Right atrium auricular region (tissue), 2 donors: ENCODE measurements around the gene NRIP3. TPM values are rescaled to one million over a fixed set of nuclear protein-coding genes. Genes with fewer than 3 reads are reported as not detected.
"Not testable (repeated sequence)": the region's sequence is repeated elsewhere in the genome, so short reads cannot be mapped to it uniquely, and the experiment has no call there.

Source experiments
- DNase-seq: peaks from one replicate; pipeline ENCODE4 v3.0.0-alpha.2; 2019; ENCODE audit warnings: low spot score
- H3K27ac ChIP-seq, 2 donors: fragments of 200-600 bp; sonication (generic); 1 replicate in 1 of 2; 2 replicates in 1 of 2; pipeline ENCODE4 v1.5.1; 2016 to 2019
- H3K27me3 ChIP-seq, 2 donors: fragments of 200-600 bp; sonication (generic); one replicate each; pipeline versions ENCODE4 v1.5.1 to v1.6.0; 2017 to 2019
- H3K36me3 ChIP-seq: fragments of 200-600 bp; sonication (generic); one replicate; pipeline ENCODE4 v1.5.1; 2016
- H3K4me1 ChIP-seq, 2 donors: fragments of 200-600 bp; sonication (generic); one replicate each; pipeline versions ENCODE4 v1.5.1 to v1.6.0; 2017 to 2019
- H3K4me3 ChIP-seq, 2 donors: fragments of 200-600 bp; sonication (generic); 1 replicate in 1 of 2; 2 replicates in 1 of 2; pipeline ENCODE4 v1.5.1; 2017 to 2019; ENCODE audit warnings: mild to moderate bottlenecking in 1 of 2, moderate library complexity in 1 of 2
- H3K9me3 ChIP-seq, 2 donors: fragments of 200-600 bp; sonication (generic); one replicate each; pipeline ENCODE4 v1.5.1; 2019
- CTCF ChIP-seq, 2 donors: fragments of 200-600 bp; sonication (generic); IDR thresholded peaks; one replicate each; pipeline ENCODE4 v1.5.1; 2019; ENCODE audit warnings: antibody characterized with exemption in 2 of 2
- total RNA-seq, 2 donors: library from RNA; depleted of rRNA; stranded (reverse); fragments of >200 nt; gene quantifications; one replicate each; pipeline ENCODE4 v1.1.0, GENCODE V29; 2016

NRIP3 gene
- total RNA-seq, 2 donors from 2014 or later, result 1.4 to 2.0 TPM

- Histone ChIP-seq H3K27ac (no peak overlapping the region), H3K4me3 (no peak overlapping the region), H3K9me3 (no peaks in the 10 kb centered on the region), H3K4me1 (peaks cover 0 to 11% of the 10 kb centered on the region in 2 donors), H3K36me3 (no peaks in the 10 kb centered on the region), H3K27me3 (no peaks in the 10 kb centered on the region)
- DNase-seq, result no peak
- TF ChIP-seq CTCF (IDR thresholded peaks at IDR 0.05), result no peak
Observed at GRCh38 chr11:9016916-9017642, 13.3 kb upstream of the NRIP3 start.

DNA sequence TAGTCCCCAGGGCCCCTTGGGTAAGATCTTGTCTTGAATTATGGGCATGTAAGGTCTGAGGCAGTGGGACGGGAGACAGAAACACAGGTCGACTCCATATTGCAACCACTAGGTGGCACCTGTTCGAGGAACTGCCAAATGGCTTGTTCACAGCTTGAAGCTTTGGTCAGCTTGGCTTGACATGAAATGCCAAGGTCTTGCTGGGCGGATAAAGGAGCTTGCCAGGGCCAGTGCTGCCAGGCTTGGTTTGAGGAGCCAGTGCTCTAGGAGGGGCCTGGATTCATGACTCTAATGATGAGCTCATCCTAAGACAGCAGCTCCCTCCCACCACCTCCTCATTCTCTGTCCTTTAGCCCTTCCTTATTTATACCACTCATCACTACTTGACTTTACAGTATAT, 11.9 kb upstream of the NRIP3 start:
- Histone ChIP-seq H3K27ac (no peak overlapping the region), H3K9me3 (peaks cover 0 to 1% of the 10 kb centered on the region in 2 donors), H3K36me3 (no peaks in the 10 kb centered on the region), H3K27me3 (no peaks in the 10 kb centered on the region), H3K4me1 (peaks cover 0 to 11% of the 10 kb centered on the region in 2 donors), H3K4me3 (no peak overlapping the region)
- DNase-seq, result peak; percentile 76
- TF ChIP-seq CTCF (IDR thresholded peaks at IDR 0.05), result peak; percentile 44 to 83

- Histone ChIP-seq H3K4me1 (peaks cover 0 to 11% of the 10 kb centered on the region in 2 donors), H3K27me3 (no peaks in the 10 kb centered on the region), H3K4me3 (no peak overlapping the region), H3K9me3 (peaks cover 0 to 6% of the 10 kb centered on the region in 2 donors), H3K27ac (no peak overlapping the region), H3K36me3 (no peaks in the 10 kb centered on the region)
- DNase-seq, result no peak
- TF ChIP-seq CTCF (IDR thresholded peaks at IDR 0.05), result no peak
Observed at GRCh38 chr11:9014826-9015225, 11.0 kb upstream of the NRIP3 start.

DNA sequence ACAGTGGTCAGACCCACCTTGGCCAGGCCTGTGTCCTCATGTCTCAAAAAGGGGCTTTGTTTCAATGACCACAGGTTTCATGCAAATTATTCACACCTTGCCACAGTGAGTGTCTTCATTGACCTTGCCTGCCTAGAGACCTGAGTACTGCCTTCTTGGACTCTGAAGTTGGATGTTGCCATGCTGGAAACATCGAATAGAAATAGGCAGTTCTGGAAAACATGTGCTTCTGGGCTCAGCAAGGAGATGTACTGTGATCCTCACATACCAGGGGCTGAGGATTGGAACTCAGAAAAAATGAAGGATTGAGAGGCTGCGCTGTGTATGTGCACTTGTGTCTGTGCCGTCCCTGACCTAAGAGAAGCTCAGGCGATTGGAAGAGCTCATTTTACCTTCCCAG, 9.6 kb upstream of the NRIP3 start:
- Histone ChIP-seq H3K9me3 (peaks cover 0 to 6% of the 10 kb centered on the region in 2 donors), H3K4me3 (no peak overlapping the region), H3K36me3 (no peaks in the 10 kb centered on the region), H3K27me3 (no peaks in the 10 kb centered on the region), H3K27ac (no peak overlapping the region), H3K4me1 (peaks cover 0 to 11% of the 10 kb centered on the region in 2 donors)
- no peak for DNase-seq
- TF ChIP-seq CTCF (IDR thresholded peaks at IDR 0.05), result no peak

DNA sequence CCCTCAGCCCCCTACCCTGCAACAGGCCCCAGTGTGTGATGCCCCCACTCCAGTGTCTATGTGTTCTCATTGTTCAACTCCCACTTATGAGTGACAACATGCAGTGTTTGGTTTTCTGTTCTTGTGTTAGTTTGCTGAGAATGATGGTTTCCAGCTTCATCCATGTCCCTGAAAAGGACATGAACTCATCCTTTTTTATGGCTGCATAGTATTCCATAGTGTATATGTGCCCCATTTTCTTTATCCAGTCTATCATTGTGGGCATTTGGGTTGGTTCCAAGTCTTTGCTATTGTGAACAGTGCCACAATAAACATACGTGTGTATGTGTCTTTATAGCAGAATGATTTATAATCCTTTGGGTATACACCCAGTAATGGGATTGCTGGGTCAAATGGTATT, 5.7 kb upstream of the NRIP3 start:
- DNase-seq, H3K4me1 ChIP-seq, H3K27ac ChIP-seq, H3K36me3 ChIP-seq, H3K9me3 ChIP-seq, H3K27me3 ChIP-seq, H3K4me3 ChIP-seq: not testable (repeated sequence)

DNA sequence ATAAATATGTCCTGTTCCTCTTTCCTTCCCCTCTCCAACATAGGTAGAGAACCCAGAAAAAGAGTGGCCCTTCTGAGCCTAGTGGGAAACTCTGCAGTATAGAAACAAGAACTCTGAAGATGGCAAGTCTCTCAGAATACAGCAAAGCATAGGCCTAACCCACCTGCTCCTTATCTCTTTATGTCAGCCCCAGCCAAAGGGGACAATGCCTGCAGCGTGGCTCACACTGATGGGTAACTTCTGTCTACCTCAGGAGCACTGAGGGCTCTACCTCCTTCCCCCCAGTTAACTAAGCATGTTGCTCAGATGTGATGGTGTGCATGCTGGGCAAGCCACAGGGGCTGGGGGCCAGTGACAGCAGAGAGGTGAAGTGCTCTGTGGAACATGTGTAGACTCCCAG, 4.9 kb upstream of the NRIP3 start:
- DNase-seq, result no peak
- no peak for TF ChIP-seq CTCF (IDR thresholded peaks at IDR 0.05)
- Histone ChIP-seq H3K27me3 (no peaks in the 10 kb centered on the region), H3K27ac (no peak overlapping the region), H3K9me3 (peaks cover 0 to 6% of the 10 kb centered on the region in 2 donors), H3K4me1 (peaks cover 0 to 10% of the 10 kb centered on the region in 2 donors), H3K4me3 (no peak overlapping the region), H3K36me3 (no peaks in the 10 kb centered on the region)
